SK-N-SH treated with all-trans-retinoic acid at 6 μM for 48 hours (cell line): ENCODE data around the gene TMEM263.

ENCODE experiments used
- CREB5 ChIP-seq: fragments of 250-450 bp; sonication (Bioruptor Pico); IDR thresholded peaks from 2 replicates; pipeline ENCODE4 v1.5.1; 2020; ENCODE audit warnings: low read depth, mild to moderate bottlenecking, moderate library complexity
- PPARA ChIP-seq: fragments of 250-450 bp; sonication (Bioruptor Pico); IDR thresholded peaks from 2 replicates; pipeline ENCODE4 v1.5.0; 2020; ENCODE audit warnings: mild to moderate bottlenecking, borderline replicate concordance
- ZFP30 ChIP-seq: fragments of 450-650 bp; formaldehyde crosslinking; IDR thresholded peaks from 2 replicates; pipeline ENCODE4 v1.5.0; 2022; ENCODE audit warnings: mild to moderate bottlenecking, moderate library complexity

GRCh38 chr12:106907846-106908245, 47.9 kb upstream of the TMEM263 start:
- TF ChIP-seq PPARA (CRISPR knock-in tag) (no peak), ZFP30 (CRISPR knock-in tag) (no peak), CREB5 (no peak)
